ENCODE data around the gene PARD3B.

PARD3B gene

DNA sequence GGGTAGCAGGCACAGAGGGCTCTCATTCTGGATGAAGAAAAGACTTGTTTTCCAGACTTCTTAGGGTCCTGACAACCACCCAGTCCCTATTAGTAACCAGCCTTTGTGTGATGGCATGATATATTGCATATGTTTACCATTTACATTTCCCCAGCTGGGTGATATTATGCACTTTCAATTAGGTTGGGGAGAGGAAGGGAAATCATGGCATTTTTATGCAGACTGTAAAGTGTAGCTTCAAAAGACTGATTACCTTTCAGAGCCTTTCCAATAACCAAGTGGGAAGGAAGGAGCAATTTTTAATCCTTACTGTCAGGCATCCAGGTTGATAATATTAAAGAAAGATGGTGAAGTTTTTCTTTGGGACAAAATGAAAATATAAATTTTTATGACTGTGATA lies 896.2 kb downstream of the PARD3B start:
- Histone ChIP-seq H3K9me3 (ENCODE audit: control insufficient read depth, insufficient read depth, low read length) (no peaks in the 10 kb centered on the region), H3K4me2 (ENCODE audit: low read length) (no peak overlapping the region), H3K27ac (ENCODE audit: low read depth, low read length) (no peak overlapping the region), H3K36me3 (ENCODE audit: control insufficient read depth, low read length) (no peaks in the 10 kb centered on the region), H3F3A (ENCODE audit: control insufficient read depth, insufficient read depth) (no peaks in the 10 kb centered on the region), H3K4me3 (ENCODE audit: low read length) (no peak overlapping the region), H3K4me1 (ENCODE audit: control insufficient read depth, low read length) (no peaks in the 10 kb centered on the region), H3K9me2 (replicated peaks; ENCODE audit: control insufficient read depth, low read length) (no peaks in the 10 kb centered on the region), H3K27me3 (ENCODE audit: control insufficient read depth, low read length) (no peaks in the 10 kb centered on the region), H3K79me2 (ENCODE audit: control insufficient read depth, low read length) (no peaks in the 10 kb centered on the region), H4K20me1 (ENCODE audit: control insufficient read depth, insufficient read depth, low read depth, low read length) (no peaks in the 10 kb centered on the region)
- TF ChIP-seq, protein P1, sequence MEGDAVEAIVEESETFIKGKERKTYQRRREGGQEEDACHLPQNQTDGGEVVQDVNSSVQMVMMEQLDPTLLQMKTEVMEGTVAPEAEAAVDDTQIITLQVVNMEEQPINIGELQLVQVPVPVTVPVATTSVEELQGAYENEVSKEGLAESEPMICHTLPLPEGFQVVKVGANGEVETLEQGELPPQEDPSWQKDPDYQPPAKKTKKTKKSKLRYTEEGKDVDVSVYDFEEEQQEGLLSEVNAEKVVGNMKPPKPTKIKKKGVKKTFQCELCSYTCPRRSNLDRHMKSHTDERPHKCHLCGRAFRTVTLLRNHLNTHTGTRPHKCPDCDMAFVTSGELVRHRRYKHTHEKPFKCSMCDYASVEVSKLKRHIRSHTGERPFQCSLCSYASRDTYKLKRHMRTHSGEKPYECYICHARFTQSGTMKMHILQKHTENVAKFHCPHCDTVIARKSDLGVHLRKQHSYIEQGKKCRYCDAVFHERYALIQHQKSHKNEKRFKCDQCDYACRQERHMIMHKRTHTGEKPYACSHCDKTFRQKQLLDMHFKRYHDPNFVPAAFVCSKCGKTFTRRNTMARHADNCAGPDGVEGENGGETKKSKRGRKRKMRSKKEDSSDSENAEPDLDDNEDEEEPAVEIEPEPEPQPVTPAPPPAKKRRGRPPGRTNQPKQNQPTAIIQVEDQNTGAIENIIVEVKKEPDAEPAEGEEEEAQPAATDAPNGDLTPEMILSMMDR (IDR thresholded peaks at IDR 0.05; ENCODE audit: low read depth, low read length, poor library complexity, severe bottlenecking) = no peak
- TF ChIP-seq EZH2phosphoT487 (IDR thresholded peaks at IDR 0.05; ENCODE audit: borderline replicate concordance, low read length) = no peak

DNA sequence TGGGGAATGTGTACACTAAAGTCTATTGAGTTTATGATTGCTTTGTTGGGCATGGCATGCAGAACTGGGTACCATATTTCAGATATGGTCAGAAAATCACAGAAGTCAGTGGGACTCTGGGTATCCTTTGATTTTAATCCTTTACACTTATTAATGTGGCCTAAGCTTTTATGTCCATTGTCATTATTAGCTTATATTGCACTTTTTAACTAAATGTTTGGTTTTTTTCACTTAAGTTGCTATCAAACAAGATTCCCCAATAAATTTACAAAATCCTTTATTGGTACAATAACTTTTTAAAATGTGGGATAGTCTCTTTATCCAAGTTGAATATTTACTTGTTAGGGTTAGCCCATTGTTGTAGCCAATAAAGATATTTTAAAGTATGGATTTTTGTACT lies 902.9 kb downstream of the PARD3B start:
- Histone ChIP-seq H4K20me1 (ENCODE audit: control insufficient read depth, insufficient read depth, low read depth, low read length) (no peaks in the 10 kb centered on the region), H3K4me2 (ENCODE audit: low read length) (no peak overlapping the region), H3K27ac (ENCODE audit: low read depth, low read length) (no peak overlapping the region), H3K9me2 (replicated peaks; ENCODE audit: control insufficient read depth, low read length) (no peaks in the 10 kb centered on the region), H3K4me1 (ENCODE audit: control insufficient read depth, low read length) (no peaks in the 10 kb centered on the region), H3K27me3 (ENCODE audit: control insufficient read depth, low read length) (no peaks in the 10 kb centered on the region), H3F3A (ENCODE audit: control insufficient read depth, insufficient read depth) (no peaks in the 10 kb centered on the region), H3K4me3 (ENCODE audit: low read length) (no peak overlapping the region), H3K79me2 (ENCODE audit: control insufficient read depth, low read length) (no peaks in the 10 kb centered on the region), H3K36me3 (ENCODE audit: control insufficient read depth, low read length) (no peaks in the 10 kb centered on the region), H3K9me3 (ENCODE audit: control insufficient read depth, insufficient read depth, low read length) (no peaks in the 10 kb centered on the region)
- TF ChIP-seq EZH2phosphoT487 (IDR thresholded peaks at IDR 0.05; ENCODE audit: borderline replicate concordance, low read length) = no peak
- TF ChIP-seq, protein P1 (IDR thresholded peaks at IDR 0.05; ENCODE audit: low read depth, low read length, poor library complexity, severe bottlenecking) = no peak

DNA sequence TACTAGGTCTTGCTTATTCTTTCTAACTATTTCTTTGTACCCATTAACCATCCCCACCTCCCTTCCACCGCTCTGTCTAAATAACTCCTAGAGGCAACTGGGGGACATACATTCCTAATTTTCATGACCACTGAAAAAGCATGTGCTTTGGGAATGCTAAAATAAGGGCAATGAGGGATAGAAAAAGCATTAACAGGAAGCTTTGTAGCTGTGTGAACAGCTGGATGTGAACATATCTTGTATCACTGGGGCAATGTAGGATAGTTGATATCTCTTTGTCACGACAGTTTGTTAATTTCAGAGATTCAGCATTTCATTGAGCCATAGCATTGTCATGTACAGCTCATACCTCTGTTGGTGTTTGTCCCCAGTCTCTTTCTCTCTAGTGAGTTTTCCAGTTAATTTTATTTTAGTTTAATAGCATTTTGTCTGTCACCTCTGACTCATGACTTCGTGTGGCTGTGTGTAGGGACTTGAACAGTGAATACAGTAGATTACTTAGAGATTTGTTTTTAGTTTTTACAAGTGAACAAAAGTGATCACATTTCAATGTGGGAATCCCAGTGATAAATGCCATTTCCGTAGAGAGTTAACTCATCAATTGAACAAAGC lies 906.7 kb downstream of the PARD3B start:
- no peaks in the 10 kb centered on the region for H3F3A ChIP-seq (ENCODE audit: control insufficient read depth, insufficient read depth)
- no peaks in the 10 kb centered on the region for H4K20me1 ChIP-seq (ENCODE audit: control insufficient read depth, insufficient read depth, low read depth, low read length)
- no peaks in the 10 kb centered on the region for H3K4me1 ChIP-seq (ENCODE audit: control insufficient read depth, low read length)
- no peaks in the 10 kb centered on the region for H3K36me3 ChIP-seq (ENCODE audit: control insufficient read depth, low read length)
- H3K27ac ChIP-seq (ENCODE audit: low read depth, low read length) = no peak overlapping the region
- no peak overlapping the region for H3K4me2 ChIP-seq (ENCODE audit: low read length)
- no peaks in the 10 kb centered on the region for H3K9me3 ChIP-seq (ENCODE audit: control insufficient read depth, insufficient read depth, low read length)
- no peak overlapping the region for H3K4me3 ChIP-seq (ENCODE audit: low read length)
- no peaks in the 10 kb centered on the region for H3K9me2 ChIP-seq (replicated peaks; ENCODE audit: control insufficient read depth, low read length)
- no peaks in the 10 kb centered on the region for H3K27me3 ChIP-seq (ENCODE audit: control insufficient read depth, low read length)
- H3K79me2 ChIP-seq (ENCODE audit: control insufficient read depth, low read length) = no peaks in the 10 kb centered on the region
- TF ChIP-seq EZH2phosphoT487 (IDR thresholded peaks at IDR 0.05; ENCODE audit: borderline replicate concordance, low read length) = no peak
- TF ChIP-seq, protein P1 (IDR thresholded peaks at IDR 0.05; ENCODE audit: low read depth, low read length, poor library complexity, severe bottlenecking) = no peak
